Left kidney (tissue), 2 donors: ENCODE measurements around the gene EEFSEC. TPM values are rescaled to one million over a fixed set of nuclear protein-coding genes. Genes with fewer than 3 reads are reported as not detected.
A peak's percentile ranks its signal among the peaks of the same experiment; 100 is the strongest.

ENCODE experiments used
- DNase-seq: peaks from one replicate; pipeline ENCODE4 v3.0.0-alpha.2; 2013
- polyA plus RNA-seq: library from polyadenylated mRNA; unstranded; fragments of 120-200 nt; gene quantifications from one replicate; pipeline ENCODE4 v1.2.1, GENCODE V29; 2013; ENCODE audit not compliant: insufficient read length

EEFSEC gene
- polyA plus RNA-seq, 1 donor = 22.9 TPM

- DNase-seq = no peak
These were observed 180.9 kb downstream of the EEFSEC start for GRCh38 chr3:128334086-128334645.

- no peak for DNase-seq
These were observed 181.5 kb downstream of the EEFSEC start for GRCh38 chr3:128334766-128335165.

- DNase-seq = no peak
These were observed 182.5 kb downstream of the EEFSEC start for GRCh38 chr3:128335621-128336296.

- no peak for DNase-seq
These were observed 183.3 kb downstream of the EEFSEC start for GRCh38 chr3:128336337-128337156.

GRCh38 chr3:128337305-128337704, 184.0 kb downstream of the EEFSEC start:
- DNase-seq = no peak

- DNase-seq = peak; percentile 48
These were observed 185.5 kb downstream of the EEFSEC start for GRCh38 chr3:128338536-128339330.

GRCh38 chr3:128339491-128340012, 186.3 kb downstream of the EEFSEC start:
- no peak for DNase-seq

GRCh38 chr3:128340198-128340903, 187.1 kb downstream of the EEFSEC start:
- DNase-seq = no peak

- no peak for DNase-seq
These were observed 187.7 kb downstream of the EEFSEC start for GRCh38 chr3:128340904-128341555.

- DNase-seq = no peak
These were observed 188.5 kb downstream of the EEFSEC start for GRCh38 chr3:128341659-128342395.

- no peak for DNase-seq
These were observed 189.5 kb downstream of the EEFSEC start for GRCh38 chr3:128342701-128343180.

- no peak for DNase-seq
These were observed 190.2 kb downstream of the EEFSEC start for GRCh38 chr3:128343287-128344051.

GRCh38 chr3:128344052-128344735, 190.9 kb downstream of the EEFSEC start:
- no peak for DNase-seq

- DNase-seq = no peak
These were observed 191.9 kb downstream of the EEFSEC start for GRCh38 chr3:128345196-128345595.

- DNase-seq = no peak
These were observed 193.3 kb downstream of the EEFSEC start for GRCh38 chr3:128346562-128346961.

- no peak for DNase-seq
These were observed 194.0 kb downstream of the EEFSEC start for GRCh38 chr3:128347282-128347681.

- DNase-seq = no peak
These were observed 194.8 kb downstream of the EEFSEC start for GRCh38 chr3:128348075-128348474.

- DNase-seq = no peak
These were observed 195.7 kb downstream of the EEFSEC start for GRCh38 chr3:128348805-128349531.
